22Rv1 (cell line): ENCODE data around the gene TMEM229A.

Experiments
- ZFX ChIP-seq: fragments of 450-650 bp; IDR thresholded peaks from 2 replicates; pipeline ENCODE4 v1.6.1; 2017; ENCODE audit warnings: antibody characterized with exemption, borderline replicate concordance
- TF ChIP-seq, protein P1 (sequence below): fragments of 450-650 bp; IDR thresholded peaks from 2 replicates; pipeline ENCODE4 v1.5.1; 2017; ENCODE audit warnings: mild to moderate bottlenecking

GRCh38 chr7:124032369-124033094, at the start of gene TMEM229A:
- TF ChIP-seq, protein P1, sequence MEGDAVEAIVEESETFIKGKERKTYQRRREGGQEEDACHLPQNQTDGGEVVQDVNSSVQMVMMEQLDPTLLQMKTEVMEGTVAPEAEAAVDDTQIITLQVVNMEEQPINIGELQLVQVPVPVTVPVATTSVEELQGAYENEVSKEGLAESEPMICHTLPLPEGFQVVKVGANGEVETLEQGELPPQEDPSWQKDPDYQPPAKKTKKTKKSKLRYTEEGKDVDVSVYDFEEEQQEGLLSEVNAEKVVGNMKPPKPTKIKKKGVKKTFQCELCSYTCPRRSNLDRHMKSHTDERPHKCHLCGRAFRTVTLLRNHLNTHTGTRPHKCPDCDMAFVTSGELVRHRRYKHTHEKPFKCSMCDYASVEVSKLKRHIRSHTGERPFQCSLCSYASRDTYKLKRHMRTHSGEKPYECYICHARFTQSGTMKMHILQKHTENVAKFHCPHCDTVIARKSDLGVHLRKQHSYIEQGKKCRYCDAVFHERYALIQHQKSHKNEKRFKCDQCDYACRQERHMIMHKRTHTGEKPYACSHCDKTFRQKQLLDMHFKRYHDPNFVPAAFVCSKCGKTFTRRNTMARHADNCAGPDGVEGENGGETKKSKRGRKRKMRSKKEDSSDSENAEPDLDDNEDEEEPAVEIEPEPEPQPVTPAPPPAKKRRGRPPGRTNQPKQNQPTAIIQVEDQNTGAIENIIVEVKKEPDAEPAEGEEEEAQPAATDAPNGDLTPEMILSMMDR = peak; percentile 62
- no peak for TF ChIP-seq ZFX
